GM20431 (cell line): Measurements from ENCODE around the gene DOCK9.

Experiments used
- in situ Hi-C: fragments of 300-500 bp; cut with MseI, MboI; formaldehyde crosslinking; loops from one replicate; pipeline ENCODE4 v1.15.0; 2020; ENCODE audit warnings: low sequenced_read_pairs; ENCODE audit not compliant: unreplicated experiment

The DOCK9 gene

GRCh38 chr13:98839856-98840769, 137.8 kb downstream of the DOCK9 start:
- in situ Hi-C loops, result loop anchor here (25.0 kb wide), 2 partner anchors 153 to 403 kb away; no protein-coding TSS in a partner anchor

- in situ Hi-C loops, result loop anchor here (25.0 kb wide), 2 partner anchors 151 to 401 kb away; no protein-coding TSS in a partner anchor
These were observed 139.1 kb downstream of the DOCK9 start for GRCh38 chr13:98838776-98839175.

- in situ Hi-C loops, result loop anchor here (25.0 kb wide), 2 partner anchors 151 to 401 kb away; no protein-coding TSS in a partner anchor
These were observed 140.0 kb downstream of the DOCK9 start for GRCh38 chr13:98837896-98838295.

GRCh38 chr13:98835156-98835555, 142.7 kb downstream of the DOCK9 start:
- in situ Hi-C loops, result loop anchor here (25.0 kb wide), 2 partner anchors 148 to 398 kb away; no protein-coding TSS in a partner anchor

GRCh38 chr13:98834254-98834960, 143.5 kb downstream of the DOCK9 start:
- in situ Hi-C loops, result loop anchor here (25.0 kb wide), 2 partner anchors 147 to 397 kb away; no protein-coding TSS in a partner anchor

- in situ Hi-C loops, result loop anchor here (25.0 kb wide), 2 partner anchors 144 to 394 kb away; no protein-coding TSS in a partner anchor
These were observed 146.6 kb downstream of the DOCK9 start for GRCh38 chr13:98831236-98831635.

- in situ Hi-C loops, result loop anchor here (25.0 kb wide), 2 partner anchors 142 to 392 kb away; no protein-coding TSS in a partner anchor
These were observed 148.3 kb downstream of the DOCK9 start for GRCh38 chr13:98829541-98829940.

GRCh38 chr13:98828614-98829013, 149.2 kb downstream of the DOCK9 start:
- in situ Hi-C loops, result loop anchor here (25.0 kb wide), 2 partner anchors 141 to 391 kb away; no protein-coding TSS in a partner anchor

GRCh38 chr13:98827449-98827848, 150.4 kb downstream of the DOCK9 start:
- in situ Hi-C loops, result loop anchor here (25.0 kb wide), 2 partner anchors 140 to 390 kb away; no protein-coding TSS in a partner anchor

GRCh38 chr13:98826146-98826545, 151.7 kb downstream of the DOCK9 start:
- in situ Hi-C loops, result loop anchor here (25.0 kb wide), 2 partner anchors 139 to 389 kb away; no protein-coding TSS in a partner anchor

GRCh38 chr13:98825659-98826058, 152.2 kb downstream of the DOCK9 start:
- in situ Hi-C loops, result loop anchor here (25.0 kb wide), 2 partner anchors 138 to 388 kb away; no protein-coding TSS in a partner anchor

- in situ Hi-C loops, result loop anchor here (25.0 kb wide), 2 partner anchors 137 to 387 kb away; no protein-coding TSS in a partner anchor
These were observed 153.3 kb downstream of the DOCK9 start for GRCh38 chr13:98824376-98825160.

- in situ Hi-C loops, result no loop called here
These were observed 154.4 kb downstream of the DOCK9 start for GRCh38 chr13:98823442-98823841.

- in situ Hi-C loops, result no loop called here
These were observed 155.6 kb downstream of the DOCK9 start for GRCh38 chr13:98822225-98822606.

- in situ Hi-C loops, result no loop called here
These were observed 156.3 kb downstream of the DOCK9 start for GRCh38 chr13:98821372-98822224.

GRCh38 chr13:98820744-98821371, 157.0 kb downstream of the DOCK9 start:
- in situ Hi-C loops, result no loop called here

GRCh38 chr13:98820300-98820699, 157.6 kb downstream of the DOCK9 start:
- in situ Hi-C loops, result no loop called here

GRCh38 chr13:98819382-98820010, 158.4 kb downstream of the DOCK9 start:
- in situ Hi-C loops, result no loop called here
